HEK293 (cell line): Measurements from ENCODE around the gene USP37.

Experiments used
- KLF9 ChIP-seq: fragments of 450-650 bp; formaldehyde crosslinking; IDR thresholded peaks from 2 replicates; pipeline ENCODE4 v1.5.1; 2016; ENCODE audit warnings: missing biosample characterization, missing genetic modification characterization, low read depth
- SP3 ChIP-seq: fragments of 450-650 bp; formaldehyde crosslinking; IDR thresholded peaks from 2 replicates; pipeline ENCODE4 v1.5.1; 2016; ENCODE audit warnings: missing biosample characterization, missing genetic modification characterization
- ZNF169 ChIP-seq: fragments of 450-650 bp; formaldehyde crosslinking; IDR thresholded peaks from 2 replicates; pipeline ENCODE4 v1.5.1; 2016; ENCODE audit warnings: missing biosample characterization, missing genetic modification characterization
- ZNF311 ChIP-seq: fragments of 450-650 bp; formaldehyde crosslinking; IDR thresholded peaks from 2 replicates; pipeline ENCODE4 v1.5.1; 2017; ENCODE audit warnings: missing biosample characterization, missing genetic modification characterization, borderline replicate concordance
- ZNF707 ChIP-seq: fragments of 450-650 bp; formaldehyde crosslinking; IDR thresholded peaks from 2 replicates; pipeline ENCODE4 v1.5.1; 2016; ENCODE audit warnings: missing biosample characterization, missing genetic modification characterization
- TF ChIP-seq, protein P1 (sequence below): fragments of 450-650 bp; formaldehyde crosslinking; IDR thresholded peaks from 2 replicates; pipeline ENCODE4 v1.5.1; 2016; ENCODE audit warnings: missing biosample characterization, missing genetic modification characterization

GRCh38 chr2:218422403-218423086, 145.6 kb downstream of the USP37 start:
- TF ChIP-seq SP3 (no peak), ZNF169 (no peak), KLF9 (tag by site-specific recombination) (no peak), ZNF707 (no peak), ZNF311 (tag by site-specific recombination) (no peak)
- TF ChIP-seq, protein P1, sequence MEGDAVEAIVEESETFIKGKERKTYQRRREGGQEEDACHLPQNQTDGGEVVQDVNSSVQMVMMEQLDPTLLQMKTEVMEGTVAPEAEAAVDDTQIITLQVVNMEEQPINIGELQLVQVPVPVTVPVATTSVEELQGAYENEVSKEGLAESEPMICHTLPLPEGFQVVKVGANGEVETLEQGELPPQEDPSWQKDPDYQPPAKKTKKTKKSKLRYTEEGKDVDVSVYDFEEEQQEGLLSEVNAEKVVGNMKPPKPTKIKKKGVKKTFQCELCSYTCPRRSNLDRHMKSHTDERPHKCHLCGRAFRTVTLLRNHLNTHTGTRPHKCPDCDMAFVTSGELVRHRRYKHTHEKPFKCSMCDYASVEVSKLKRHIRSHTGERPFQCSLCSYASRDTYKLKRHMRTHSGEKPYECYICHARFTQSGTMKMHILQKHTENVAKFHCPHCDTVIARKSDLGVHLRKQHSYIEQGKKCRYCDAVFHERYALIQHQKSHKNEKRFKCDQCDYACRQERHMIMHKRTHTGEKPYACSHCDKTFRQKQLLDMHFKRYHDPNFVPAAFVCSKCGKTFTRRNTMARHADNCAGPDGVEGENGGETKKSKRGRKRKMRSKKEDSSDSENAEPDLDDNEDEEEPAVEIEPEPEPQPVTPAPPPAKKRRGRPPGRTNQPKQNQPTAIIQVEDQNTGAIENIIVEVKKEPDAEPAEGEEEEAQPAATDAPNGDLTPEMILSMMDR (tag by site-specific recombination), result no peak
